ENCODE measurements around the gene SPHKAP.
"Not testable (repeated sequence)": the region's sequence is repeated elsewhere in the genome, so short reads cannot be mapped to it uniquely, and the experiment has no call there.

SPHKAP gene

GRCh38 chr2:228039752-228040534 lies 141.5 kb downstream of the SPHKAP start:
- DNase-seq (ENCODE audit: low read depth in 2 of 2), result no peak

GRCh38 chr2:228038967-228039366 lies 142.5 kb downstream of the SPHKAP start:
- DNase-seq (ENCODE audit: low read depth in 2 of 2), result no peak

GRCh38 chr2:228037915-228038314 lies 143.6 kb downstream of the SPHKAP start:
- no peak for DNase-seq (ENCODE audit: low read depth in 2 of 2)

GRCh38 chr2:228023619-228024018 lies 157.9 kb downstream of the SPHKAP start:
- no peak for DNase-seq (ENCODE audit: low read depth in 2 of 2)

- no peak for DNase-seq (ENCODE audit: low read depth in 2 of 2)
These were observed 163.2 kb downstream of the SPHKAP start for GRCh38 chr2:228018311-228018710.

GRCh38 chr2:228017784-228018183 lies 163.7 kb downstream of the SPHKAP start:
- no peak for DNase-seq (ENCODE audit: low read depth in 2 of 2)

GRCh38 chr2:228016402-228016801 lies 165.1 kb downstream of the SPHKAP start:
- no peak for DNase-seq (ENCODE audit: low read depth in 2 of 2)

GRCh38 chr2:228015741-228016140 lies 165.7 kb downstream of the SPHKAP start:
- DNase-seq (ENCODE audit: low read depth in 2 of 2), result no peak

- no peak for DNase-seq (ENCODE audit: low read depth in 2 of 2)
These were observed 185.1 kb downstream of the SPHKAP start for GRCh38 chr2:227996366-227996765.

- DNase-seq (ENCODE audit: low read depth in 2 of 2), result no peak
These were observed 190.6 kb downstream of the SPHKAP start for GRCh38 chr2:227990937-227991336.

- no peak for DNase-seq (ENCODE audit: low read depth in 2 of 2)
These were observed 208.2 kb downstream of the SPHKAP start for GRCh38 chr2:227973241-227973640.

- DNase-seq (ENCODE audit: low read depth in 2 of 2), result no peak
These were observed 209.8 kb downstream of the SPHKAP start for GRCh38 chr2:227971619-227972230.

GRCh38 chr2:227960317-227960716 lies 221.2 kb downstream of the SPHKAP start:
- no peak for DNase-seq (ENCODE audit: low read depth in 2 of 2)

- no peak for DNase-seq (ENCODE audit: low read depth in 2 of 2)
These were observed 238.5 kb downstream of the SPHKAP start for GRCh38 chr2:227942965-227943364.

GRCh38 chr2:227942021-227942420 lies 239.5 kb downstream of the SPHKAP start:
- no peak for DNase-seq (ENCODE audit: low read depth in 2 of 2)

GRCh38 chr2:227939271-227940027 lies 242.0 kb downstream of the SPHKAP start:
- DNase-seq (ENCODE audit: low read depth in 2 of 2), result no peak

GRCh38 chr2:227936249-227936648 lies 245.2 kb downstream of the SPHKAP start:
- DNase-seq (ENCODE audit: low read depth in 2 of 2), result not testable (repeated sequence)

GRCh38 chr2:227933884-227934283 lies 247.6 kb downstream of the SPHKAP start:
- no peak for DNase-seq (ENCODE audit: low read depth in 2 of 2)

GRCh38 chr2:227932403-227932802 lies 249.1 kb downstream of the SPHKAP start:
- no peak for DNase-seq (ENCODE audit: low read depth in 2 of 2)

GRCh38 chr2:227932001-227932400 lies 249.5 kb downstream of the SPHKAP start:
- no peak for DNase-seq (ENCODE audit: low read depth in 2 of 2)
